Suprapubic skin (tissue), 4 donors: ENCODE data around the gene HLCS. TPM values are rescaled to one million over a fixed set of nuclear protein-coding genes. Genes with fewer than 3 reads are reported as not detected.

Experiments
- DNase-seq, 2 donors: peaks; one replicate each; pipeline ENCODE4 v3.0.0-alpha.2; 2019; ENCODE audit warnings: low spot score in 2 of 2
- H3K27ac ChIP-seq: fragments of 200-600 bp; sonication (generic); one replicate; pipeline ENCODE4 v1.5.1; 2019
- H3K27me3 ChIP-seq: fragments of 200-600 bp; sonication (generic); one replicate; pipeline ENCODE4 v1.5.1; 2019
- H3K36me3 ChIP-seq: fragments of 200-600 bp; sonication (generic); one replicate; pipeline ENCODE4 v1.5.1; 2019
- H3K4me1 ChIP-seq: fragments of 200-600 bp; sonication (generic); one replicate; pipeline ENCODE4 v1.5.1; 2019
- H3K4me3 ChIP-seq: fragments of 200-600 bp; sonication (generic); one replicate; pipeline ENCODE4 v1.5.1; 2019; ENCODE audit warnings: mild to moderate bottlenecking
- H3K9me3 ChIP-seq: fragments of 200-600 bp; sonication (generic); one replicate; pipeline ENCODE4 v1.5.1; 2019
- EP300 ChIP-seq: sonication (generic); formaldehyde crosslinking; IDR thresholded peaks from one replicate; pipeline ENCODE4 v1.6.1; 2017; ENCODE audit warnings: antibody characterized with exemption
- POLR2A ChIP-seq, 2 donors: fragments of 450-650 bp; IDR thresholded peaks; one replicate each; pipeline ENCODE4 v1.6.1; 2017; ENCODE audit warnings: antibody characterized with exemption in 2 of 2, mild to moderate bottlenecking in 2 of 2, moderate library complexity in 2 of 2
- POLR2AphosphoS5 ChIP-seq, 3 donors: sonication (generic); formaldehyde crosslinking; IDR thresholded peaks; one replicate each; pipeline ENCODE4 v1.6.1; 2017; ENCODE audit warnings: antibody characterized with exemption in 3 of 3
- WGBS: methylation state at CpG from one replicate; pipeline ENCODE4 v1.1.5; 2018; 5-methylcytosine and 5-hydroxymethylcytosine counted together
- total RNA-seq, 4 donors: library from RNA; depleted of rRNA; stranded (reverse); fragments of >200 nt; gene quantifications; one replicate each; pipeline ENCODE4 v1.1.0, GENCODE V29; 2016
- TF ChIP-seq, protein P1 (sequence below), 2 donors: fragments of 200-600 bp in 1 of 2; fragments of 450-650 bp in 1 of 2; sonication (generic) in 1 of 2; IDR thresholded peaks; one replicate each; pipeline ENCODE4 v1.5.1; 2016 to 2019; ENCODE audit warnings: antibody characterized with exemption in 2 of 2, mild to moderate bottlenecking in 1 of 2, moderate library complexity in 1 of 2

HLCS gene
- total RNA-seq, 4 donors from 2014 or later: 8.4 to 16.1 (median 11.5) TPM

DNA sequence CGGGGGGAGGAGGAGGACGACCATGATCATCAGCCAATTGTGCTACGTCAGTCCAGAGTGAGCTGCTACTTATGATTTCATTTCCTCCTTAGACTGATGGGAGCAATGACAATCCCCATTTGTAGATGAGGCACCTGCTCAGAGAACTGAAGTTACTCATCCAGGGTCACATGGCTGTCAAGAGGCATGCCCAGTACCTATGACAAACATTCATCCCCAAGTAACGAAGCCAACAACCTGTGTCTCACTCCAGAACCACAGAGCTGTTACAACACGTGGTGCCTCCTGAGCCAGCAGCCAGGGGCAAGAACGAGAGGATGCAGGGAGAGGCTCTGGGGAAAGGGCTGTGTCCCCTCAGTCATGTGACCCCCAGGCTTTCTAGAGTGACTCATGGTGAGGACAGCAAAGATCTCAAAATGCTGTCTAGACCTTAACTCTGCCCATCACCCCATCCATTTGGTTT is 173.9 kb downstream of the HLCS start:
- no peak for DNase-seq
- WGBS: 41% methylated on average over 6 of the region's 6 CpGs
- no peak overlapping the region for H3K27ac ChIP-seq

DNA sequence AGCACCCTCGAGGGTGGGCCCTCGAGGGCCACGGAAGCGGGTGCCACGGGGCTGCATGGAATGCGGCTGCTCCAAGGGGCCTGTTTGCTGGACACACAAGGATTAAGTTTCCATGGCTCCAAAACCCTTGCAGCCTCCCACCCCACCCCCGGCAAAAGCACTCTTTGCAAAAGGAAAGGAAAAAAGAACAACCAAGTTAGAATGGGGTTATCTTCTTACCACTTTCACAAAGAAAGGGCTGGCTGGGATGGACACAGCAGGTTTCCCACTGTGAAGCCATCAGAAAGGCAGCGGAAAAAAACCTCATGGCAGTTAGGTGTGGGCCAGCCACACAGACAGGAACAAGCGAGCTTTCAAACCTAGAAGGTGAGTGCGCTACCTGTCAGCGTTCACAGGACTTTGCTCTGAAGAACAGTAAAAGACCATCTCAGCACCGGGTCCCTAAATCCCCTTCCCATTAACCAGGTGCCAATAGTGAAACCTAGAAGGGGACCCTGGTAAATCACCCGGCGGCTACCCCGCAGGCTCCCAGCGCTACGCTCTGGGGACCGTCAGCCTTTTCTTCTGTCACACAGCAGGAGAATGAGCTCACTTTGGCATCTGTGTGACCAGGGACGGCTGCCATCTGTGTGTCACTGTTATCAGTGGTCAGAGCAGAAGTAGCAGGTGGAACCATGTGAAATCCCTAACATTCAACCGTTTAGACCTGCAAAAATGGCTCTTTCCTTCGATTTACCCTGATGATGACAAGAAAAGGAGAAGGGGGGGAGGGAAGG is 174.6 kb downstream of the HLCS start:
- Histone ChIP-seq H3K27ac (no peak overlapping the region), H3K27me3 (no peaks in the 10 kb centered on the region), H3K36me3 (no peaks in the 10 kb centered on the region), H3K4me1 (peaks cover 6% of the 10 kb centered on the region), H3K9me3 (peaks cover 6% of the 10 kb centered on the region), H3K4me3 (no peak overlapping the region)
- no peak for DNase-seq
- no peak for TF ChIP-seq EP300
- TF ChIP-seq, protein P1, sequence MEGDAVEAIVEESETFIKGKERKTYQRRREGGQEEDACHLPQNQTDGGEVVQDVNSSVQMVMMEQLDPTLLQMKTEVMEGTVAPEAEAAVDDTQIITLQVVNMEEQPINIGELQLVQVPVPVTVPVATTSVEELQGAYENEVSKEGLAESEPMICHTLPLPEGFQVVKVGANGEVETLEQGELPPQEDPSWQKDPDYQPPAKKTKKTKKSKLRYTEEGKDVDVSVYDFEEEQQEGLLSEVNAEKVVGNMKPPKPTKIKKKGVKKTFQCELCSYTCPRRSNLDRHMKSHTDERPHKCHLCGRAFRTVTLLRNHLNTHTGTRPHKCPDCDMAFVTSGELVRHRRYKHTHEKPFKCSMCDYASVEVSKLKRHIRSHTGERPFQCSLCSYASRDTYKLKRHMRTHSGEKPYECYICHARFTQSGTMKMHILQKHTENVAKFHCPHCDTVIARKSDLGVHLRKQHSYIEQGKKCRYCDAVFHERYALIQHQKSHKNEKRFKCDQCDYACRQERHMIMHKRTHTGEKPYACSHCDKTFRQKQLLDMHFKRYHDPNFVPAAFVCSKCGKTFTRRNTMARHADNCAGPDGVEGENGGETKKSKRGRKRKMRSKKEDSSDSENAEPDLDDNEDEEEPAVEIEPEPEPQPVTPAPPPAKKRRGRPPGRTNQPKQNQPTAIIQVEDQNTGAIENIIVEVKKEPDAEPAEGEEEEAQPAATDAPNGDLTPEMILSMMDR (IDR thresholded peaks at IDR 0.05): no peak
- TF ChIP-seq POLR2A (IDR thresholded peaks at IDR 0.05): no peak
- WGBS: 86% methylated on average over 21 of the region's 21 CpGs

More for the DNA sequence above, 173.9 kb downstream of the HLCS start:
- no peaks in the 10 kb centered on the region for H3K36me3 ChIP-seq
- TF ChIP-seq POLR2A (IDR thresholded peaks at IDR 0.05) (no peak), POLR2AphosphoS5 (IDR thresholded peaks at IDR 0.05) (no peak), EP300 (no peak)
- TF ChIP-seq, protein P1 (IDR thresholded peaks at IDR 0.05): no peak
- H3K27me3 ChIP-seq: no peaks in the 10 kb centered on the region
- peaks cover 7% of the 10 kb centered on the region for H3K9me3 ChIP-seq
- H3K4me3 ChIP-seq: no peak overlapping the region
- H3K4me1 ChIP-seq: peaks cover 5% of the 10 kb centered on the region

DNA sequence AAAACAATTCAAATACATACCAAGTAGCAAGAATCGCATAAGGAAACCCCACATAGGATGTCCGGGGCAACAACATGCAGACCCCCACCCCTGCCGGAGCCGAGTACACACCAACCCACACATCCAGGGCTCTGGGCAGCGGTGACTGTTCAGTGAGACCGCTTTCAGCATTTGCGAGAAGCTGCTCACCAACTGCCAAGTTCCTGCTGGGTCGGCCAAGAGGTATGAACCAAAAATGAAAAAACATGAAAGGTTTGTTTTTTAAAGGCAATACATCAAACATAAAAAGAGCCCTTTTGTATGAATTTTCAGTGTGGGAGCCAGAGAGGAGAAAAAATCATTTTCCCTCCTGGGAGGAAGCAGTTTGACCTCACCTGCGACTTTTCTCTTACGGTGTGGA is 175.3 kb downstream of the HLCS start:
- Histone ChIP-seq H3K27ac (no peak overlapping the region), H3K4me1 (peaks cover 6% of the 10 kb centered on the region), H3K36me3 (no peaks in the 10 kb centered on the region), H3K4me3 (no peak overlapping the region), H3K27me3 (no peaks in the 10 kb centered on the region), H3K9me3 (peaks cover 3% of the 10 kb centered on the region)
- DNase-seq: no peak
- 83% methylated on average over 10 of the region's 10 CpGs for WGBS
- TF ChIP-seq, protein P1 (IDR thresholded peaks at IDR 0.05): no peak

DNA sequence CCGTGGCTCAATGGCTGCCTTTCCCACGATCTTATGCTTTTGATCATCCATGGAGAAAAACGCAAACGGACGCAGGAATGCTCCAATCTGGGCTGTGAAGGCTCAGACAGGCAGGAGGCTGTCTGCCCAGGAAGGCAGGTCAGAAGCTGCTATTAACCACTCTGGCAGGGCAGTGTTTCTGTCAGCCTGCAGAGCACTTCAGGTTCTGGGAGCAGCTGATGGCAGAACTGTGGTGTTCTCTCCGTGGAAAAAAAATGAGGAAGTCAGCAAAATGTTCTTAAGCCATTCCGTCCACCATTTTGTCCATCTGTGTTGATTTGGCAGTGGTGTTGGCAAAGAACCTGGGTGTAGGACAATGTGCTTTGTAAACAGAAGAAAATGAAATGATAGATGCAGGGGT is 175.9 kb downstream of the HLCS start:
- no peak overlapping the region for H3K27ac ChIP-seq
- peaks cover 3% of the 10 kb centered on the region for H3K9me3 ChIP-seq
- H3K36me3 ChIP-seq: no peaks in the 10 kb centered on the region
- H3K4me1 ChIP-seq: peaks cover 8% of the 10 kb centered on the region
- no peak for DNase-seq
- H3K27me3 ChIP-seq: no peaks in the 10 kb centered on the region
- WGBS: 83% methylated on average over 7 of the region's 7 CpGs
- H3K4me3 ChIP-seq: no peak overlapping the region
- TF ChIP-seq POLR2AphosphoS5 (IDR thresholded peaks at IDR 0.05): no peak

DNA sequence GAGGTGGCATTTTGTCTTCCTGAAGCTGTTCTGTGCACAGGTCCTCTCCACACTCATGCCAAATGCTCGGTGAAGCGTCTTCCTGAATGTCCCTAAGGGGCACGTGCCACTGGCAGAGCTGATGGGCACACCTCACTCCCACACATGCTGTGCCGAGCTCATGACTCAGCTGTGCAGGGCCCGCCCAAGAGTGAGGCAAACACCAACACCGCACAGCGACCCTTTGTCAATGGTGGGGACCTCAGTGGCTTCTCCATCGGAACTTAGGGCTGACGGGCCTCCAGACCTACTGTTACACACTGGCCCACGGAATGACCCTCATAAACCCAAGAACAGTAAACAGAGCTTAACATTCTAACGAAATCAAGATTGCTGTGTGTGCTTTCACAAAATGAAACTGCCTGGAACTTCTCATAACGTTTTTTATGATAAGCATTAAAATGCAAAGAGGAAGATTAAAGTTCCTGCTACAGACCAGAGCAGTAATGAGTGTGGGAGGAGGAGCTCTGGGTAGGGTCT is 178.3 kb downstream of the HLCS start:
- H3K9me3 ChIP-seq: no peaks in the 10 kb centered on the region
- peaks cover 14% of the 10 kb centered on the region for H3K4me1 ChIP-seq
- H3K27ac ChIP-seq: no peak overlapping the region
- no peak for DNase-seq
- 59% methylated on average over 10 of the region's 12 CpGs for WGBS
- no peaks in the 10 kb centered on the region for H3K27me3 ChIP-seq
- TF ChIP-seq POLR2A (IDR thresholded peaks at IDR 0.05): no peak
- TF ChIP-seq EP300: no peak
- TF ChIP-seq, protein P1 (IDR thresholded peaks at IDR 0.05): no peak
- TF ChIP-seq POLR2AphosphoS5 (IDR thresholded peaks at IDR 0.05): no peak
- H3K36me3 ChIP-seq: no peaks in the 10 kb centered on the region
- peak overlapping the region; percentile 17 for H3K4me3 ChIP-seq
